ENCODE measurements around the gene SH3PXD2B. TPM values are rescaled to one million over a fixed set of nuclear protein-coding genes. Genes with fewer than 3 reads are reported as not detected.
"Not testable (repeated sequence)": the region's sequence is repeated elsewhere in the genome, so short reads cannot be mapped to it uniquely, and the experiment has no call there.

The SH3PXD2B gene
- total and polyA plus RNA-seq, 10 donors: 2.0 to 31.8 (median 9.9) TPM

GRCh38 chr5:172412724-172413286 is 41.5 kb downstream of the SH3PXD2B start:
- H3K4me1 ChIP-seq: peaks cover 0 to 64% (median 19%) of the 10 kb centered on the region in 6 donors
- TF ChIP-seq CTCF (IDR thresholded peaks at IDR 0.05 in 8 of 11, conservative IDR thresholded peaks at IDR 0.05 in 3 of 11): no peak
- TF ChIP-seq POLR2AphosphoS5 (IDR thresholded peaks at IDR 0.05): peak; percentile 57 to 82 (median 69)
- TF ChIP-seq POLR2A (IDR thresholded peaks at IDR 0.05): no peak

GRCh38 chr5:172411484-172412072 is 42.7 kb downstream of the SH3PXD2B start:
- no peak for DNase-seq
- H3K9me3 ChIP-seq: no peaks in the 10 kb centered on the region
- no peaks in the 10 kb centered on the region for H3K36me3 ChIP-seq
- WGBS, 5 donors: 54 to 83% (median 70%) methylated on average over 7 of the region's 7 CpGs
- no peak for TF ChIP-seq CTCF (IDR thresholded peaks at IDR 0.05 in 8 of 11, conservative IDR thresholded peaks at IDR 0.05 in 3 of 11)
- TF ChIP-seq POLR2A (IDR thresholded peaks at IDR 0.05): no peak
- TF ChIP-seq POLR2AphosphoS5 (IDR thresholded peaks at IDR 0.05): no peak
- no peaks in the 10 kb centered on the region for H3K27me3 ChIP-seq (replicated peaks in 1 of 7)
- no peak overlapping the region for H3K4me3 ChIP-seq
- peak overlapping the region in 4 of 8 donors; percentile 36 to 81 (median 80) for H3K27ac ChIP-seq
- peaks cover 0 to 55% (median 15%) of the 10 kb centered on the region in 6 donors for H3K4me1 ChIP-seq
- intact Hi-C loops (cut with DNase I; ENCODE audit: low total_unique reads): no loop called here

More at GRCh38 chr5:172412724-172413286, 41.5 kb downstream of the SH3PXD2B start:
- Histone ChIP-seq H3K27ac (peak overlapping the region in 5 of 8 donors; percentile 33 to 81 (median 79)), H3K4me3 (no peak overlapping the region), H3K36me3 (no peaks in the 10 kb centered on the region), H3K27me3 (replicated peaks in 1 of 7) (no peaks in the 10 kb centered on the region), H3K9me3 (no peaks in the 10 kb centered on the region)
- peak; percentile 81 for DNase-seq
- WGBS, 5 donors: 33 to 54% (median 44%) methylated on average over 13 of the region's 13 CpGs
- intact Hi-C loops (cut with DNase I; ENCODE audit: low total_unique reads): no loop called here

DNA sequence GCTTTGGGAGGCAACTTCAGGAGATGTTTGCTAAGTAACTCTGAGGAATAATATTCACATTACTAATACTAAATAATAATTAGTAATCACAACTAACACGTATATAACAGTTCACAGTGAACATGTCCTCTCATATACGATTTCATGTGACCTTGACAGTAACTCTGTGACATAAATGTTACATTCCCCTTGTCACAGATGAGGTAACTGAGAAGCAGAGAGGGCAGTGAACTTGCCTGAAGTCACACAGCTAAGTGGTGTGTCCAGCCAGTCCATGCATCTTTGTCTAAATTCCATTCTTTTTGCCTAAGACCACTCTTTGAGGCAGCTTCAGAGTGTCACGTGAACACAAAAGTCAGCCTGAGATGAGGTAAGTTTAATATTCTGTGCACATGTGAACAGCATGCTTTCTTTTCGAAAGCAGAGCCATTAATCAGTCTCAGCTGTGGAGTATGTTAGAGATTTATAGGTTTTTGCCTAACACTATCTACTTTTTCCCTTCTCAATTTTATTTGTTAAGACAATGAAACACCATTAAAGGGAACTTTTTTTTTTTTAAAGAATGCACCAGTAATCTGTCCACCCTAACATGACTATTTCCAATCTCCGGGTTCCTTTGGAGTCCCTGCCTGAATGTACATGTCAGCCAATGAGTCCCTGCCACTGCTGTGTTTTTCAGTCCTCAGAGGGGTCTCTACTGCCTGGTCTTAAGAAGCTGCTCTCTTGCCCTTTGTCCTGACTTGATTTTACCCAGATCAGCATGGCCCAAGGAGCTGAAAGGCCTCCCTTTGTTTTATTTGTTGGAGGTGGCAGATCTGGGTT is 43.5 kb downstream of the SH3PXD2B start:
- Histone ChIP-seq H3K27me3 (replicated peaks in 1 of 7) (no peaks in the 10 kb centered on the region), H3K9me3 (no peaks in the 10 kb centered on the region), H3K4me3 (no peak overlapping the region), H3K4me1 (peaks cover 0 to 55% (median 15%) of the 10 kb centered on the region in 6 donors), H3K27ac (peak overlapping the region in 5 of 8 donors; percentile 18 to 81 (median 79)), H3K36me3 (no peaks in the 10 kb centered on the region)
- DNase-seq: no peak
- intact Hi-C loops (cut with DNase I; ENCODE audit: low total_unique reads): no loop called here
- no peak for TF ChIP-seq CTCF (IDR thresholded peaks at IDR 0.05 in 8 of 11, conservative IDR thresholded peaks at IDR 0.05 in 3 of 11)
- no peak for TF ChIP-seq POLR2AphosphoS5 (IDR thresholded peaks at IDR 0.05)
- TF ChIP-seq POLR2A (IDR thresholded peaks at IDR 0.05): no peak
- 60 to 84% (median 76%) methylated on average over 5 of the region's 5 CpGs for WGBS, 5 donors

GRCh38 chr5:172410160-172410559 is 44.2 kb downstream of the SH3PXD2B start:
- intact Hi-C loops (cut with DNase I; ENCODE audit: low total_unique reads): no loop called here
- Histone ChIP-seq H3K27me3 (replicated peaks in 1 of 7) (no peaks in the 10 kb centered on the region), H3K9me3 (no peaks in the 10 kb centered on the region), H3K27ac (peak overlapping the region in 5 of 8 donors; percentile 18 to 82 (median 79)), H3K4me3 (no peak overlapping the region), H3K36me3 (peaks cover 0 to 5% (median 0%) of the 10 kb centered on the region in 6 donors), H3K4me1 (peaks cover 0 to 55% (median 15%) of the 10 kb centered on the region in 6 donors)
- DNase-seq: no peak
- 42 to 68% (median 62%) methylated on average over 4 of the region's 4 CpGs for WGBS, 5 donors
- TF ChIP-seq CTCF (IDR thresholded peaks at IDR 0.05 in 8 of 11, conservative IDR thresholded peaks at IDR 0.05 in 3 of 11) (no peak), POLR2AphosphoS5 (IDR thresholded peaks at IDR 0.05) (peak in 1 of 3 donors; percentile 45), POLR2A (IDR thresholded peaks at IDR 0.05) (no peak)

DNA sequence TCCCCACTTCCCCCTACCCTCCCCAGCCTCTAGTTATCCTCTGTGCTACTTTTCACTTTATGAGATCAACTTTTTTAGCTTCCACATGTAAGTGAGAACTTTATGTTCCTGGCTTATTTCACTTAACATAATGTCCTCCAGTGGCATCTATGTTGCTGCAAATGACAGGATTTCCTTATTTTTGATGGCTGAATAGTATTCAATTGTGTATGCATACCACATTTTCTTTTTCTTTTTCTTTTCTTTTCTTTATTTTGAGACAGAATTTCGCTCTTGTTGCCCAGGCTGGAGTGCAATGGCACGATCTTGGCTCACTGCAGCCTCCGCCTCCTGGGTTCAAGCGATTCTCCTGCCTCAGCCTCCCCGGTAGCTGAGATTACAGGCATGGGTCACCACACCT is 44.8 kb downstream of the SH3PXD2B start:
- peaks cover 0 to 51% (median 15%) of the 10 kb centered on the region in 6 donors for H3K4me1 ChIP-seq
- 82 to 90% (median 86%) methylated on average over 5 of the region's 5 CpGs for WGBS, 5 donors
- DNase-seq; H3K9me3 ChIP-seq; intact Hi-C loops (cut with DNase I; ENCODE audit: low total_unique reads); H3K27me3 ChIP-seq (replicated peaks in 1 of 7); H3K36me3 ChIP-seq; H3K4me3 ChIP-seq: not testable (repeated sequence)
- peak overlapping the region in 5 of 8 donors; percentile 42 to 82 (median 79) for H3K27ac ChIP-seq
